Dedifferentiated amniotic fluid mesenchymal stem cell (primary cell): Measurements from ENCODE around the gene POLG2.
A peak's percentile ranks its signal among the peaks of the same experiment; 100 is the strongest.
"Not testable (repeated sequence)": the region's sequence is repeated elsewhere in the genome, so short reads cannot be mapped to it uniquely, and the experiment has no call there.

ENCODE experiments used
- DNase-seq: peaks from one replicate; pipeline ENCODE4 v3.0.0-alpha.2; 2016; ENCODE audit errors: extremely low spot score

POLG2 gene

GRCh38 chr17:64484380-64484779 lies 12.5 kb downstream of the POLG2 start:
- no peak for DNase-seq

GRCh38 chr17:64480951-64481350 lies 15.9 kb downstream of the POLG2 start:
- no peak for DNase-seq

- DNase-seq = no peak
Measured at GRCh38 chr17:64477849-64478248, 19.0 kb downstream of the POLG2 start.

GRCh38 chr17:64472564-64472963 lies 24.3 kb downstream of the POLG2 start:
- no peak for DNase-seq

- DNase-seq = no peak
Measured at GRCh38 chr17:64471440-64471839, 25.4 kb downstream of the POLG2 start.

- no peak for DNase-seq
Measured at GRCh38 chr17:64470625-64471024, 26.2 kb downstream of the POLG2 start.

DNA sequence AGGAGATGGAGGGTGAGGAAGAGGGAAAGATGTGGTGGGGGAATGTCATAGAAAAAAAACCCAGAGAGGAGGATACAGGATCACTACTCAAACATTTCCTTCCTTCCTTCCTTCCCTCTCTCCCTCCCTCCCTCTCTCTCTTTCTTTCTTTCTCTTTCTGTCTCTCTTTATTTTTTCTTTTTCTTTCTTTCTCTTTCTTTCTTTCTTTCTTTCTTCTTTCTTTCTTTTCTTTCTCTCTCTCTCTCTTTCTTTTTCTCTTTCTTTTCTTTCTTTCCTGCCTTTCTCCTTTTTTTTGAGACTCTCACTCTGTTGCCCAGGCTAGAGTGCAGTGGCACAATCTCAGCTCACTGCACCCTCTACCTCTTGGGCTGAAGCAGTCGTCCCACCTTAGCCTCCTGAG lies 30.0 kb downstream of the POLG2 start:
- not testable (repeated sequence) for DNase-seq

GRCh38 chr17:64466019-64466735 lies 30.7 kb downstream of the POLG2 start:
- no peak for DNase-seq

DNA sequence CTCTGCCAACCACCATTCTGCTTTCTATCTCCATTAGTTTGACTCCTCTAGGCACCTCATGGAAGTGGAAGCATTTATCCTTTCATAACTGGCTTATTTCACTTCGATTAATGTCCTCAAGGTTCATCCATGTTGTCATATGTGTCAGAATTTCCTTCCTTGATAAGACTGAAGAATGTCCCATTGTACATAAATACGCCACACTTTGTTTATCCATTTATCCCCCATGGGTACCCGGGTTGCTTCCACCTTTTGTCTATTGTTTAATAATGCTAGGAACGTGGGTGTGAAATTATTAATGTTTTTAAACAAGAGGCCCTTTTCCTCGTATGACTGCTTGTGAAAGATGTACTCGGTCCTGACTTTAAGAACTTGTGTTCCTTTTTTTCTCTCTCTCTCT lies 35.1 kb downstream of the POLG2 start:
- no peak for DNase-seq

DNA sequence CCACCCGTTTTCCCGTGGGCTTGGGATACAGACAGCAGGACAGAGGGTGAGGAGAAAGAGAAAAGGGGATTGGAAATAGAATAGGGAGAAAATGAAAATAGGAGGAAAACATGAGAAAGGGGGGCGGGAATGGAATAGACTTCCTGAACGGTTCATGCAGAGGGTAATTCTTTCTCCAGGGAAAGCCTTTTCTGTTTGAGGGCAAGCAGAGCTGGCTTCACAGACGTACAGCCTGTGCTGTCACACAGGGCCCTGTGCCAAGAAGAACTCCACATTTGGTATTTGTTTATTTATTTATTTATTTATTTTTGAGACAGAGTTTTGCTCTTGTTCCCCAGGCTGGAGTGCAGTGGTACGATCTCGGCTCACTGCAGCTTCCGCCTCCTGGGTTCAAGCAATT lies 35.9 kb downstream of the POLG2 start:
- no peak for DNase-seq

- not testable (repeated sequence) for DNase-seq
Measured at GRCh38 chr17:64459818-64460217, 37.0 kb downstream of the POLG2 start.

DNA sequence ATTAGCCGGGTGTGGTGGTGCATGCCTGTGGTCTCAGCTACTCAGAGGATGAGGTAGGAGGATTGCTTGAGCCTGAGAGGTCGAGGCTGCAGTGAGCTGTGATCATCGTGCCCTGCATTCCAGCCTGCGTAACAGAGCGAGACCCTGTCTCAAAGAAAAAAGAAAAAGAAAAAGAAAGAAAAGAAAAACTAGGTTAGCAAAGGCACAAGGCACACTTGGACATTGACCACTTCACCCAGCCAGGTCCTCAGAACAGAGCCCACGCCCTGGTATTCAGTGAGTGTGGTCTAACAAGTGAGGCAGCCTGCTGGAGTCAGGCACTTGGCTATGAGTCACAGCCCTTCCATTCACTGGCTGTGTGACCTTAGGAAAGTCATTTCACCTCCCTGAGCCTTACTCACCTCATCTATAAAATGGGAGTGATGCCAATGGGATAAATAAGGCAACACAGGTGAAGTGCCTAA lies 37.5 kb downstream of the POLG2 start:
- DNase-seq = peak; percentile 32

DNA sequence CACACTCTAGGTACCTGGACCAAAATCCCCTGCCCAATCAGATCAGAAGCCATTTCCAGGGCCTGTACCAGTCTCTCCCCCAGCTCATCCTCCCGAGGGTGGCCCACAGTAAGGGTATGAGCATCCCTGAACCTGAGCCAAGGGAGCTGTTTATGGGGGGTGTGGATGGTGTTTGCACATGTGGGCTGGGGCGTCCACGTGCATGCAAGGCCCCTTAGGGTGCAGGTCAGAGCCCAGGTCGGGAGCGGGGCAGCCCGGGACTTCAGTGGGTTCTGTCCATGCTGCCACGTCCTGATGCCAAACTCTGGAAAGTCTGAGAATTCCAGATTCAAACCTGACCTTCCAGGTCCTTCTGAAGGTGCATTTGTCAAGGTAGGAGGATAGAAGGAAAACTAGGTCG lies 38.1 kb downstream of the POLG2 start:
- DNase-seq = no peak

DNA sequence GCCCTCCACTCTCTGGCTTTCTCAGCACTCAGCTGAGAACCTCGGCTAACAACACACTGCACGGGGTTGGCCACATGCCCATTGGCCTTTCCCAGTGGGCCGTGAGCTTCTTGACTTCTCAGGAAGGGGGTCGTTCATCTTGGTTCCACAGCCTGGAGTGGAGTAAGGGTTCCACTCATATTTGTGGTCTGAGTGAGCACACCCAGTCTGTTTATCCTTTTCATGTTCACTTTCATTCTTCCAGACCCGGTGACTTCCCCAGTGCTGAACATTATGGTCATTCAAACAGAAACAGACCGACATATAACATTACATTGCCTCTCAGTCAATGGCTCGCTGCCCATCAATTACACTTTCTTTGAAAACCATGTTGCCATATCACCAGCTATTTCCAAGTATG lies 39.7 kb downstream of the POLG2 start:
- peak; percentile 25 for DNase-seq

GRCh38 chr17:64455993-64456885 lies 40.6 kb downstream of the POLG2 start:
- DNase-seq = no peak

DNA sequence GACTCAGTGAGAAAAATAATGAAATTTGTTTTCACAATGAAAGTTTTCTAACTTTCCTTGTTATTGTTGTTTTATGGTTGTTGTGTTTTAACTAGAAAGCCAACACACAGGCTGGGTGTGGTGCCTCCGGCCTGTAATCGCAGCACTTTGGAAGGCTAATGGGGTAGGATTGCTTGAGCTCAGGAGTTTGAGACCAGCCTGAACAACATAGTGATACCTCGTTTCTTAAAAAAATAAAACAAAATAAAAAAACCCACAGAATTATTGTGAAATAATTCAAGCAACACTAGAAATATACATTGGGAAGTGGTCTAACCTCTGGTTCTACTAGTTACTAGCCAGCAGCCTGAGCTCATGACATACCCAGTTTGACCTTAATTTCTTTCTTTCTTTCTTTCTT lies 47.3 kb downstream of the POLG2 start:
- DNase-seq = no peak

DNA sequence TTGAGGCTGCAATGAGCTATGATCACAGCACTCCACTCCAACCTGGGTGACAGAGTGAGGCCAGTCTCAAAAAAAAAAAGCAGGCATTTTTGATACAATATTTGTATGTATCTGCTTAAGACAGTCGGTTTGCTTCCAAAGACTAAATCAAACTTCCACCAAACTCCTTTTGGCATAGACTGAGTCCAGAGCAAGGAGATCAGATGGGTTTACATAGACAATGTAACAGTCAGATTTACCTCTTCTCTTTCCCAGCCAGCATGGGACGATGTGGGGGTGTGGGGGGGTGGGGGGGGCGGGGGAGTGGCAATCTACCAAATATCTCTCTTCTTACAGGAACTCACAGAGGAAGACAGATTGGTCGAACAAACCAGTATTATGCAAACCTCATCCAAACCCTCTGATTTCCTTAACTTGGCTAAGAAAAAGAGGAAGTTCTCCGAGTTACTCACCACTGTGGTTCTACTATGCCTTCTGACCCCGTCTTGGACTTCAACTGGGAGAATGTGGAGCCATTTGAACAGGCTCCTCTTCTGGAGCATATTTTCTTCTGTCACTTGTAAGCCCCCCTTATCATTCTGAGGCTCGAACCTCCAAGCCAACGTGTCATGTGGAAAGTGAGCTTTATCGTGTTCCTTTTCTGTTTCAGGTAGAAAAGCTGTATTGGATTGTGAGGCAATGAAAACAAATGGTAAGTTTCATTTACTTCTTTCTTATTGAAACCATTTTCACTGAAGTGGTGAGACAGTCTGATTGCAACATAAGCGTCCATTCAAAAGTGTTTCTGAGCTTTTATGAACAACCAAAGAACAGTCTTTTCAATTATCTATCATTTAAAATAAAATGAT lies 48.0 kb downstream of the POLG2 start, which contains the start of gene MILR1:
MILR1 (plus strand) TSS at position 451 of the 848 bp plus-strand sequence; CDS start at position 505, 54 bp downstream.
- DNase-seq = peak; percentile 73

GRCh38 chr17:64447526-64447925 lies 49.3 kb downstream of the POLG2 start:
- no peak for DNase-seq

DNA sequence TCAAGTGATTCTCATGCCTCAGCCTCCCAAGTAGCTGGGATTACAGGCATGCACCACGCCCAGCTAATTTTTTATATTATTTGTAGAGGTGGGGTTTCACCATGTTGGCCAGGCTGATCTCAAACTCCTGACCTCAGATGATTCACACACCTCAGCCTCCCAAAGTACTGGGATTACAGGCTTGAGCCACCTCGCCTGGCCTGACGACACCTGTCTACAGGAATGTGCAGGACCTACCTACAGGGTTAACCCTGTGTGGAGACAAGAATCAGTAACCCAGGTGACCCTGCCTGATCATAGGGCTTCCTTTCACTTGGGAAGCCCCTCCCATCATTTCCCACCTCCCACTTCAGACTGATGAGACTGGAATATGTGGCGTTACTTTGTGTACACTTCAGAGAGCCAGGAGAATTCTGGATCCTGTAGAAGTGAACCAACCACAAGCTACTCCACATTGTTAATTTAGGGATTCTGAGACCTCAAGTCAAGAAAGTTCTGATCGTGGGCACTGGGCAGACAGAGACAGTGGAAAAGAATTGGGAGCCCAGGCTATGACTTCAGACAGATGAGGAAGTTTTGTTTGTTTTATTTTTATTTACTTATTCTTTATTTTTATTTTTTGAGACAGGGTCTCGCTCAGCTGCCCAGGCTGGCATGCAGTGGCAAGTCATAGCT lies 53.6 kb downstream of the POLG2 start:
- DNase-seq = no peak

DNA sequence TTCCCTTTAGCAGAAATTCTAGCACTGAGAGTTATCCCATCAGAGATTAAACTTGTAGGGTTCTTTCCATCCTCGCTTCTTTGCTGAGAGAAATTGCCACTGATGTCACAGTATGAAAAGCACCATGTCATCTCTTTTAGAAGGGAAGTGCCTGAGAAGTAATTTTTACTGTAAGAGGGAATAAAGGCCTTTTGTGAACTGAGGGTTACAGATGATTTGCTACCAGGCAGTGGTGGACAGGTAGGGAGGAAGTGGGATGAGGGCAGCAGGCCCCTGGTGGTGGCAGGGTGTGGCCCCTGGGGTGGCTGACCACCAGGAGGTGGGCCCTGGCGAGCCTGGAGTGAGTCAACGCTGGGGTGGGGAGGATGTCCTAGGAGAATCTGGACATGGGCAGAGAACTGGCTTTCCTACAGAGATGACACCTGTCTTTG lies 54.3 kb downstream of the POLG2 start:
- DNase-seq = no peak
